GM19035 (cell line): ENCODE measurements around the gene OR4A5.
"Not testable (repeated sequence)": the region's sequence is repeated elsewhere in the genome, so short reads cannot be mapped to it uniquely, and the experiment has no call there.

Experiments used
- ATAC-seq: cut with Tn5 transposase; IDR thresholded peaks from one replicate; pipeline ENCODE4 v1.9.1; 2021; ENCODE audit not compliant: unreplicated experiment

OR4A5 gene

GRCh38 chr11:54706532-54706931, at the start of gene OR4A5:
Gene OR4A5 (plus strand): TSS chr11:54706832. CDS start chr11:54706885, 53 bp downstream.
- ATAC-seq: not testable (repeated sequence)

GRCh38 chr11:54720094-54720493, 13.5 kb downstream of the OR4A5 start:
- not testable (repeated sequence) for ATAC-seq
